ENCODE results near the gene UXS1. TPM values are rescaled to one million over a fixed set of nuclear protein-coding genes. Genes with fewer than 3 reads are reported as not detected.

UXS1 gene
- total and polyA plus RNA-seq, 9 of the 15 experiments (the other 6 are each of a cell fraction or from before 2014, with no cell fraction given), result 5.8 to 25.8 (median 15.0) TPM

GRCh38 chr2:106157416-106157815 lies 36.7 kb downstream of the UXS1 start:
- H3K27me3 ChIP-seq (ENCODE audit: control insufficient read depth in 2 of 2, insufficient read depth in 2 of 2, low read length in 2 of 2), result no peaks in the 10 kb centered on the region
- FAIRE-seq (no peak), ATAC-seq (no peak), DNase-seq (ENCODE audit: extremely low read depth in 1 of 4, low spot score in 3 of 4) (no peak)
- H3K9ac ChIP-seq (ENCODE audit: insufficient read depth in 1 of 2, low read depth in 2 of 2, low read length in 2 of 2), result no peak overlapping the region
- POLR2A ChIA-PET, result no interaction called here
- CTCF ChIA-PET (ENCODE audit: low intra/inter-chr PET ratio), result no interaction called here
- no peak overlapping the region for H3K27ac ChIP-seq (ENCODE audit: extremely low read depth, low read depth, low read length)
- peaks cover 75% of the 10 kb centered on the region for H3K36me3 ChIP-seq (ENCODE audit: control insufficient read depth, insufficient read depth, low read length)
- BruUV-seq (replicated peaks), result no TSS peak
- H3K4me1 ChIP-seq (replicated peaks in 1 of 2; ENCODE audit: control insufficient read depth in 2 of 2, insufficient read depth in 2 of 2, low read length in 2 of 2), result peaks cover 0 to 7% of the 10 kb centered on the region in 2 experiments; a peak in 3 of 5 replicates
- H3K79me2 ChIP-seq (ENCODE audit: control insufficient read depth, insufficient read depth, low read length), result no peaks in the 10 kb centered on the region
- H4K20me1 ChIP-seq (replicated peaks; ENCODE audit: control insufficient read depth, insufficient read depth, low read length), result no peaks in the 10 kb centered on the region
- no peak overlapping the region for H2AFZ ChIP-seq (ENCODE audit: low read depth, low read length)
- intact Hi-C loops (cut with micrococcal nuclease) (no loop called here), in situ Hi-C loops (cut with MboI) (no loop called here)
- H3K9me3 ChIP-seq (replicated peaks; ENCODE audit: control insufficient read depth, insufficient read depth, low read depth, low read length), result peaks cover 10% of the 10 kb centered on the region
- WGBS (ENCODE audit: insufficient coverage, low coverage, missing lambda C conversion rate), result 80% methylated on average over 3 of the region's 3 CpGs
- no peak overlapping the region for H3K4me2 ChIP-seq (ENCODE audit: insufficient read depth, low read length)
- TF ChIP-seq ZNF644 (tag; IDR thresholded peaks at IDR 0.05; ENCODE audit: low read depth) (no peak), ZNF551 (CRISPR knock-in tag; IDR thresholded peaks at IDR 0.05) (no peak), ZNF592 (IDR thresholded peaks at IDR 0.05) (no peak), TBP (optimal IDR thresholded peaks at IDR 0.05; ENCODE audit: low read depth, low read length) (no peak), KLF6 (CRISPR knock-in tag; IDR thresholded peaks at IDR 0.05; ENCODE audit: borderline replicate concordance) (no peak), EP400 (IDR thresholded peaks at IDR 0.05) (no peak), RHOXF2B (CRISPR knock-in tag; conservative IDR thresholded peaks at IDR 0.05) (no peak), YBX1 (IDR thresholded peaks at IDR 0.05) (no peak), ZNF766 (CRISPR knock-in tag; conservative IDR thresholded peaks at IDR 0.05) (no peak), CREB3 (tag; conservative IDR thresholded peaks at IDR 0.05; ENCODE audit: low read depth) (no peak), THRA (IDR thresholded peaks at IDR 0.05) (no peak), ZNF583 (CRISPR knock-in tag; IDR thresholded peaks at IDR 0.05) (no peak), RBM25 (IDR thresholded peaks at IDR 0.05; ENCODE audit: low read depth, low read length, severe bottlenecking) (no peak), CBFB (CRISPR knock-in tag; IDR thresholded peaks at IDR 0.05) (no peak), POU5F1 (IDR thresholded peaks at IDR 0.05; ENCODE audit: borderline replicate concordance, low read depth, low read length, partially characterized antibody) (no peak), SLC30A9 (CRISPR knock-in tag; IDR thresholded peaks at IDR 0.05) (no peak)
- no peaks in the 10 kb centered on the region for H3K9me1 ChIP-seq (ENCODE audit: control insufficient read depth, insufficient read depth, low read length)
- no peak overlapping the region for H3K4me3 ChIP-seq

All from K562 (cell line).